A673 (cell line): ENCODE measurements around the gene NEO1. TPM values are rescaled to one million over a fixed set of nuclear protein-coding genes. Genes with fewer than 3 reads are reported as not detected.

Experiments used
- BruUV-seq: library from RNA; stranded (reverse); fragments of 400-500 nt; replicated peaks from 2 replicates; lab custom pipeline; 2021; lab: Mats Ljungman, UMichigan
- CTCF ChIA-PET: fragments of 300-600 bp; sonication (Branson Sonifier 250); formaldehyde crosslinking; loops from one replicate; lab custom pipeline; 2022; ENCODE audit warnings: antibody characterized with exemption; lab: Charles Lee
- POLR2A ChIA-PET: fragments of 300-600 bp; sonication (Branson Sonifier 250); formaldehyde crosslinking; loops from one replicate; lab custom pipeline; 2022; ENCODE audit warnings: antibody characterized with exemption; ENCODE audit not compliant: low non-redundant PET; lab: Charles Lee
- DNase-seq: peaks from one replicate; pipeline ENCODE4 v3.0.0-alpha.2; 2015; ENCODE audit warnings: low spot score
- H3K27ac ChIP-seq: fragments of 200-600 bp; sonication (generic); 2 replicates; pipeline ENCODE4 v1.5.1; 2016; ENCODE audit warnings: mixed run types, low read depth, mild to moderate bottlenecking, mixed read lengths, antibody characterized with exemption, low read length; ENCODE audit not compliant: poor library complexity, severe bottlenecking
- H3K27me3 ChIP-seq: fragments of 200-600 bp; sonication (generic); replicated peaks from 2 replicates; pipeline ENCODE4 v1.6.1; 2017; ENCODE audit warnings: mixed run types, low read depth, mild to moderate bottlenecking, mixed read lengths, antibody characterized with exemption, low read length; ENCODE audit not compliant: insufficient read depth, poor library complexity
- H3K36me3 ChIP-seq: fragments of 200-600 bp; sonication (generic); 2 replicates; pipeline ENCODE4 v1.6.1; 2016; ENCODE audit warnings: mixed run types, mild to moderate bottlenecking, mixed read lengths, antibody characterized with exemption, low read length; ENCODE audit not compliant: insufficient read depth, poor library complexity, severe bottlenecking
- H3K4me1 ChIP-seq: fragments of 200-600 bp; sonication (generic); 2 replicates; pipeline ENCODE4 v1.6.1; 2017; ENCODE audit warnings: mixed run types, mild to moderate bottlenecking, mixed read lengths, antibody characterized with exemption, low read length; ENCODE audit not compliant: insufficient read depth, poor library complexity, severe bottlenecking
- H3K4me3 ChIP-seq: fragments of 200-600 bp; sonication (generic); 2 replicates; pipeline ENCODE4 v1.5.1; 2016; ENCODE audit warnings: low read depth, mixed run types, mild to moderate bottlenecking, mixed read lengths, low read length; ENCODE audit not compliant: poor library complexity, severe bottlenecking
- H3K9me3 ChIP-seq: fragments of 200-600 bp; sonication (generic); 2 replicates; pipeline ENCODE4 v1.6.1; 2016; ENCODE audit warnings: mixed run types, low read depth, mild to moderate bottlenecking, mixed read lengths, antibody characterized with exemption, low read length; ENCODE audit not compliant: poor library complexity, severe bottlenecking
- CTCF ChIP-seq: fragments of 300-800, 200-600 bp; sonication (generic); conservative IDR thresholded peaks from 2 replicates; pipeline ENCODE4 v1.5.1; 2017; ENCODE audit warnings: low read depth, mild to moderate bottlenecking, antibody characterized with exemption, low read length, moderate library complexity, mixed read lengths
- EZH2 ChIP-seq: fragments of 200-600 bp; sonication (generic); IDR thresholded peaks from 2 replicates; pipeline ENCODE4 v1.6.1; 2017; ENCODE audit warnings: borderline replicate concordance, low read depth, mild to moderate bottlenecking, mixed read lengths, antibody characterized with exemption, low read length; ENCODE audit not compliant: poor library complexity, severe bottlenecking
- intact Hi-C: fragments of 100-400 bp; cut with micrococcal nuclease; formaldehyde crosslinking; loops from one replicate; pipeline ENCODE4 v1.10.0; 2022; ENCODE audit not compliant: unreplicated experiment
- total RNA-seq: library from RNA; stranded (reverse); gene quantifications from 2 replicates; pipeline ENCODE4 v1.2.3, GENCODE V29; 2021

Gene NEO1
- total RNA-seq, 1 experiment from 2014 or later: 72.6 TPM

GRCh38 chr15:73087098-73087497, 34.8 kb downstream of the NEO1 start:
- intact Hi-C loops: loop anchor here (10.0 kb wide), 1 partner anchor 362 kb away; no protein-coding TSS in a partner anchor
- Histone ChIP-seq H3K4me3 (no peak overlapping the region), H3K4me1 (no peaks in the 10 kb centered on the region), H3K9me3 (no peaks in the 10 kb centered on the region), H3K36me3 (no peaks in the 10 kb centered on the region), H3K27ac (no peak overlapping the region), H3K27me3 (no peaks in the 10 kb centered on the region)
- DNase-seq: no peak
- ChIA-PET CTCF (no interaction called here), POLR2A (no interaction called here)
- BruUV-seq: no TSS peak
- TF ChIP-seq CTCF (no peak), EZH2 (no peak)

DNA sequence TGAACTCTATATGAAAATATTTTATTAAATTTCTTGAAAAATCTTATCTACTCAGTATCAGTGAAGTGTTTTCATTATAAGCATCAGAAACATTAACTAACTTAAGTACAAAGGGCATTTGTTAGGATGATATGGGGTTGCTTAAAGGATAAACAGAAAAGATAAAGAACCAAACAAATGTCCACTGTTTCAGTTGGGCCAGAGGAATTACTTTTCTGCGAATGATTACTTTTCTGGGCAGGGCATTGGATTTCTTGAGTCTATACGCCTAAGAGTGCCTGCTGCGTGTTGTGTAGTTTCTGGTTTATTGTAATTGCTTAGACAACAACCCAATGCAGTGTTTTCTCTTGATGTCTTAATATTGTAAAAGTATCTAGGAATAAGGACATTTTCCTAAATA, 52.8 kb downstream of the NEO1 start:
- no peaks in the 10 kb centered on the region for H3K27me3 ChIP-seq
- CTCF ChIA-PET: no interaction called here

GRCh38 chr15:73108676-73109075, 56.4 kb downstream of the NEO1 start:
- Histone ChIP-seq H3K36me3 (no peaks in the 10 kb centered on the region), H3K9me3 (no peaks in the 10 kb centered on the region), H3K27ac (no peak overlapping the region), H3K4me3 (no peak overlapping the region), H3K27me3 (no peaks in the 10 kb centered on the region), H3K4me1 (no peaks in the 10 kb centered on the region)
- TF ChIP-seq CTCF (no peak), EZH2 (no peak)
- BruUV-seq: no TSS peak
- ChIA-PET CTCF (no interaction called here), POLR2A (no interaction called here)
- DNase-seq: peak; percentile 3
- intact Hi-C loops: no loop called here

More for the DNA sequence above, 52.8 kb downstream of the NEO1 start:
- no peak for DNase-seq
- Histone ChIP-seq H3K4me3 (no peak overlapping the region), H3K4me1 (no peaks in the 10 kb centered on the region), H3K27ac (no peak overlapping the region), H3K9me3 (no peaks in the 10 kb centered on the region), H3K36me3 (no peaks in the 10 kb centered on the region)
- POLR2A ChIA-PET: no interaction called here
- no TSS peak for BruUV-seq
- intact Hi-C loops: no loop called here
- no peak for TF ChIP-seq EZH2
- no peak for TF ChIP-seq CTCF
